WTC11 (cell line): Measurements from ENCODE around the gene EYS. TPM values are rescaled to one million over a fixed set of nuclear protein-coding genes. Genes with fewer than 3 reads are reported as not detected.

ENCODE experiments used
- ATAC-seq: fragments of 200-7000 bp; cut with Tn5 transposase; 2 replicates; pipeline ENCODE4 v1.10.0; 2021; ENCODE audit warnings: mild to moderate bottlenecking, moderate library complexity
- CTCF ChIA-PET: fragments of 300-600 bp; sonication (Branson Sonifier 250); formaldehyde crosslinking; loops from one replicate; lab custom pipeline; 2021; ENCODE audit warnings: antibody characterized with exemption; lab: Charles Lee
- POLR2A ChIA-PET: fragments of 350-600 bp; sonication (Branson Sonifier 250); formaldehyde crosslinking; loops from one replicate; lab custom pipeline; 2021; ENCODE audit warnings: antibody characterized with exemption; lab: Charles Lee
- DNase-seq: peaks from one replicate; pipeline ENCODE4 v3.0.0; 2021; ENCODE audit warnings: low spot score
- H3K27ac Mint-ChIP-seq: 2 replicates; pipeline ENCODE4 v1.8.0; 2021; ENCODE audit warnings: mixed read lengths
- H3K27me3 Mint-ChIP-seq: 2 replicates; pipeline ENCODE4 v1.8.0; 2021; ENCODE audit warnings: low read depth, mild to moderate bottlenecking, moderate library complexity, mixed read lengths
- H3K36me3 Mint-ChIP-seq: 2 replicates; pipeline ENCODE4 v1.8.0; 2021; ENCODE audit warnings: mixed read lengths
- H3K4me1 Mint-ChIP-seq: 2 replicates; pipeline ENCODE4 v1.8.0; 2022; ENCODE audit warnings: mixed read lengths
- H3K4me3 Mint-ChIP-seq: 2 replicates; pipeline ENCODE4 v1.8.0; 2021; ENCODE audit warnings: mild to moderate bottlenecking, moderate library complexity, mixed read lengths
- H3K9me3 Mint-ChIP-seq: 2 replicates; pipeline ENCODE4 v1.8.0; 2021; ENCODE audit warnings: mixed read lengths
- CBFB ChIP-seq: sonication (generic); formaldehyde crosslinking; IDR thresholded peaks from 2 replicates; pipeline ENCODE4 v1.8.1; 2022; ENCODE audit warnings: mild to moderate bottlenecking, low read depth, missing genetic modification reagents
- CDX4 ChIP-seq: fragments of 250-450 bp; sonication (Bioruptor Pico); IDR thresholded peaks from 2 replicates; pipeline ENCODE4 v1.9.0; 2021; ENCODE audit warnings: moderate library complexity, mild to moderate bottlenecking, inconsistent platforms, borderline replicate concordance
- CREB1 ChIP-seq: sonication (generic); formaldehyde crosslinking; IDR thresholded peaks from 2 replicates; pipeline ENCODE4 v1.8.0; 2023; ENCODE audit warnings: mild to moderate bottlenecking, missing genetic modification reagents
- CTCF ChIP-seq: fragments of 200-600 bp; IDR thresholded peaks from 2 replicates; pipeline ENCODE4 v1.8.0; 2022; ENCODE audit warnings: antibody characterized with exemption
- E2F1 ChIP-seq: sonication (generic); formaldehyde crosslinking; IDR thresholded peaks from 2 replicates; pipeline ENCODE4 v1.8.0; 2022; ENCODE audit warnings: mild to moderate bottlenecking, missing genetic modification reagents
- ELF4 ChIP-seq: sonication (generic); formaldehyde crosslinking; IDR thresholded peaks from 2 replicates; pipeline ENCODE4 v1.8.1; 2022; ENCODE audit warnings: low read depth, mild to moderate bottlenecking, moderate library complexity, missing genetic modification reagents
- ESRRA ChIP-seq: sonication (generic); formaldehyde crosslinking; IDR thresholded peaks from 2 replicates; pipeline ENCODE4 v1.8.1; 2022; ENCODE audit warnings: mild to moderate bottlenecking, missing genetic modification reagents, borderline replicate concordance
- FOXK1 ChIP-seq: sonication (generic); formaldehyde crosslinking; IDR thresholded peaks from 2 replicates; pipeline ENCODE4 v1.8.0; 2022; ENCODE audit warnings: mild to moderate bottlenecking, moderate library complexity, missing genetic modification reagents
- GABPB1 ChIP-seq: sonication (generic); formaldehyde crosslinking; IDR thresholded peaks from 2 replicates; pipeline ENCODE4 v1.8.1; 2023; ENCODE audit warnings: mild to moderate bottlenecking, missing genetic modification reagents
- HMGA2 ChIP-seq: fragments of 250-450 bp; sonication (Bioruptor Pico); IDR thresholded peaks from 2 replicates; pipeline ENCODE4 v1.4.0; 2021; ENCODE audit warnings: mild to moderate bottlenecking, moderate library complexity
- JAZF1 ChIP-seq: fragments of 250-450 bp; sonication (Bioruptor Pico); IDR thresholded peaks from 2 replicates; pipeline ENCODE4 v1.9.0; 2021; ENCODE audit warnings: moderate library complexity, mild to moderate bottlenecking, inconsistent platforms
- JUN ChIP-seq: sonication (generic); formaldehyde crosslinking; IDR thresholded peaks from 2 replicates; pipeline ENCODE4 v1.8.0; 2023; ENCODE audit warnings: mild to moderate bottlenecking, missing genetic modification reagents
- KAT7 ChIP-seq: sonication (generic); formaldehyde crosslinking; IDR thresholded peaks from 2 replicates; pipeline ENCODE4 v1.8.1; 2023; ENCODE audit warnings: missing genetic modification reagents, mild to moderate bottlenecking, borderline replicate concordance
- MAX ChIP-seq: sonication (generic); formaldehyde crosslinking; IDR thresholded peaks from 2 replicates; pipeline ENCODE4 v1.8.0; 2022; ENCODE audit warnings: mild to moderate bottlenecking, missing genetic modification reagents
- NFATC4 ChIP-seq: fragments of 250-450 bp; sonication (Bioruptor Pico); IDR thresholded peaks from 2 replicates; pipeline ENCODE4 v1.9.0; 2021; ENCODE audit warnings: mild to moderate bottlenecking
- NFYB ChIP-seq: sonication (generic); formaldehyde crosslinking; conservative IDR thresholded peaks from 2 replicates; pipeline ENCODE4 v1.8.0; 2022; ENCODE audit warnings: low read depth, missing genetic modification reagents
- NR1H2 ChIP-seq: sonication (generic); formaldehyde crosslinking; IDR thresholded peaks from 2 replicates; pipeline ENCODE4 v1.9.0; 2021; ENCODE audit warnings: mild to moderate bottlenecking, moderate library complexity, missing genetic modification reagents
- NR3C1 ChIP-seq: sonication (generic); formaldehyde crosslinking; conservative IDR thresholded peaks from 2 replicates; pipeline ENCODE4 v1.8.1; 2023; ENCODE audit warnings: low read depth, mild to moderate bottlenecking, missing genetic modification reagents
- TCF7 ChIP-seq: sonication (generic); formaldehyde crosslinking; IDR thresholded peaks from 2 replicates; pipeline ENCODE4 v1.8.0; 2022; ENCODE audit warnings: mild to moderate bottlenecking, low read depth, missing genetic modification reagents, moderate library complexity
- TEAD1 ChIP-seq: sonication (generic); formaldehyde crosslinking; IDR thresholded peaks from 2 replicates; pipeline ENCODE4 v1.8.0; 2022; ENCODE audit warnings: mild to moderate bottlenecking, missing genetic modification reagents
- TEAD4 ChIP-seq: sonication (generic); formaldehyde crosslinking; IDR thresholded peaks from 2 replicates; pipeline ENCODE4 v1.8.0; 2022; ENCODE audit warnings: mild to moderate bottlenecking, missing genetic modification reagents
- USF1 ChIP-seq: sonication (generic); formaldehyde crosslinking; IDR thresholded peaks from 2 replicates; pipeline ENCODE4 v1.8.0; 2022; ENCODE audit warnings: mild to moderate bottlenecking, missing genetic modification reagents
- ZBTB43 ChIP-seq: sonication (generic); formaldehyde crosslinking; IDR thresholded peaks from 2 replicates; pipeline ENCODE4 v1.8.1; 2023; ENCODE audit warnings: mild to moderate bottlenecking, missing genetic modification reagents
- ZMAT4 ChIP-seq: fragments of 250-450 bp; sonication (Bioruptor Pico); IDR thresholded peaks from 2 replicates; pipeline ENCODE4 v1.9.0; 2021; ENCODE audit warnings: mild to moderate bottlenecking
- ZNF138 ChIP-seq: sonication (generic); formaldehyde crosslinking; conservative IDR thresholded peaks from 2 replicates; pipeline ENCODE4 v1.8.1; 2022; ENCODE audit warnings: mild to moderate bottlenecking, moderate library complexity, missing genetic modification reagents
- ZNF416 ChIP-seq: fragments of 250-450 bp; sonication (Bioruptor Pico); IDR thresholded peaks from 2 replicates; pipeline ENCODE4 v1.9.0; 2021; ENCODE audit warnings: mild to moderate bottlenecking, inconsistent platforms
- total RNA-seq: library from RNA; stranded (reverse); gene quantifications from 3 replicates; pipeline ENCODE4 v1.2.3, GENCODE V29; 2021

Gene EYS
- total RNA-seq, 1 experiment from 2014 or later: not detected

GRCh38 chr6:63923139-63923739 is 1783.8 kb downstream of the EYS start (continued):
- TF ChIP-seq CDX4 (no peak), USF1 (CRISPR knock-in tag) (no peak), GABPB1 (CRISPR knock-in tag) (no peak)

GRCh38 chr6:63919556-63920110 is 1787.4 kb downstream of the EYS start:
- no peaks in the 10 kb centered on the region for H3K4me1 Mint-ChIP-seq
- ATAC-seq: no peak
- TF ChIP-seq ZNF416 (CRISPR knock-in tag) (no peak), JAZF1 (CRISPR knock-in tag) (no peak), HMGA2 (CRISPR knock-in tag) (no peak), ZMAT4 (CRISPR knock-in tag) (no peak), NFYB (CRISPR knock-in tag) (no peak), USF1 (CRISPR knock-in tag) (no peak), TEAD1 (no peak), ZBTB43 (no peak), CREB1 (CRISPR knock-in tag) (no peak), JUN (CRISPR knock-in tag) (no peak), CTCF (no peak), NFATC4 (CRISPR knock-in tag) (no peak), NR1H2 (CRISPR knock-in tag) (no peak), CBFB (CRISPR knock-in tag) (no peak)
- TF ChIP-seq, all 79 proteins: peak for 0
- H3K4me3 Mint-ChIP-seq: no peak overlapping the region
- H3K36me3 Mint-ChIP-seq: no peaks in the 10 kb centered on the region
- DNase-seq: no peak
- H3K27me3 Mint-ChIP-seq: no peaks in the 10 kb centered on the region; the same call in 1 of the 2 replicates
- CTCF ChIA-PET: no interaction called here
- POLR2A ChIA-PET: no interaction called here
- H3K9me3 Mint-ChIP-seq: peaks cover 8% of the 10 kb centered on the region
- no peak overlapping the region for H3K27ac Mint-ChIP-seq

GRCh38 chr6:63912887-63913286 is 1794.1 kb downstream of the EYS start:
- Mint-ChIP-seq H3K9me3 (peaks cover 26% of the 10 kb centered on the region), H3K27ac (no peak overlapping the region), H3K4me1 (no peaks in the 10 kb centered on the region), H3K4me3 (no peak overlapping the region), H3K36me3 (peaks cover 2% of the 10 kb centered on the region), H3K27me3 (peaks cover 3% of the 10 kb centered on the region)
- DNase-seq (no peak), ATAC-seq (no peak)
- POLR2A ChIA-PET: no interaction called here
- CTCF ChIA-PET: no interaction called here
- no peak for TF ChIP-seq E2F1 (CRISPR knock-in tag)
- no peak for TF ChIP-seq ELF4
- TF ChIP-seq JUN (CRISPR knock-in tag): no peak
- no peak for TF ChIP-seq ZNF138 (CRISPR knock-in tag)
- TF ChIP-seq NR3C1: no peak
- TF ChIP-seq MAX (CRISPR knock-in tag): no peak
- no peak for TF ChIP-seq FOXK1 (CRISPR knock-in tag)
- no peak for TF ChIP-seq KAT7 (CRISPR knock-in tag)
- TF ChIP-seq ESRRA (CRISPR knock-in tag): no peak
- no peak for TF ChIP-seq ZMAT4 (CRISPR knock-in tag)
- no peak for TF ChIP-seq TEAD4 (CRISPR knock-in tag)
- TF ChIP-seq TCF7 (CRISPR knock-in tag): no peak
